GM21576 (cell line): Measurements from ENCODE around the gene ARID4A.
"Not testable (repeated sequence)": the region's sequence is repeated elsewhere in the genome, so short reads cannot be mapped to it uniquely, and the experiment has no call there.

Source experiments
- ATAC-seq: cut with Tn5 transposase; IDR thresholded peaks from one replicate; pipeline ENCODE4 v1.9.1; 2021; ENCODE audit warnings: mild to moderate bottlenecking, moderate library complexity; ENCODE audit not compliant: unreplicated experiment

ARID4A gene

GRCh38 chr14:58298477-58299400 is at the start of gene ARID4A:
Gene ARID4A (plus strand): TSS chr14:58298555. CDS start chr14:58299855, 1,300 bp downstream.
- ATAC-seq, result peak; percentile 3

GRCh38 chr14:58249611-58250010 is 48.7 kb upstream of the ARID4A start:
- ATAC-seq, result no peak

- no peak for ATAC-seq
These were observed 40.2 kb upstream of the ARID4A start for GRCh38 chr14:58258156-58258555.

GRCh38 chr14:58262005-58262404 is 36.4 kb upstream of the ARID4A start:
- not testable (repeated sequence) for ATAC-seq

GRCh38 chr14:58265401-58265800 is 33.0 kb upstream of the ARID4A start:
- ATAC-seq, result no peak

- ATAC-seq, result no peak
These were observed 27.7 kb upstream of the ARID4A start for GRCh38 chr14:58270628-58271027.

GRCh38 chr14:58272588-58273372 is 25.6 kb upstream of the ARID4A start:
- ATAC-seq, result no peak

GRCh38 chr14:58274881-58275280 is 23.5 kb upstream of the ARID4A start:
- no peak for ATAC-seq

- ATAC-seq, result no peak
These were observed 22.7 kb upstream of the ARID4A start for GRCh38 chr14:58275527-58276190.

- no peak for ATAC-seq
These were observed 22.1 kb upstream of the ARID4A start for GRCh38 chr14:58276208-58276607.

- no peak for ATAC-seq
These were observed 20.2 kb upstream of the ARID4A start for GRCh38 chr14:58278177-58278576.

- peak; percentile 71 for ATAC-seq
These were observed 17.2 kb upstream of the ARID4A start for GRCh38 chr14:58280954-58281787.

GRCh38 chr14:58281969-58282368 is 16.4 kb upstream of the ARID4A start:
- no peak for ATAC-seq

GRCh38 chr14:58282925-58283593 is 15.3 kb upstream of the ARID4A start:
- no peak for ATAC-seq

- no peak for ATAC-seq
These were observed 14.6 kb upstream of the ARID4A start for GRCh38 chr14:58283730-58284129.

GRCh38 chr14:58285132-58285531 is 13.2 kb upstream of the ARID4A start:
- ATAC-seq, result no peak

GRCh38 chr14:58287607-58288042 is 10.7 kb upstream of the ARID4A start:
- no peak for ATAC-seq

GRCh38 chr14:58288106-58288792 is 10.1 kb upstream of the ARID4A start:
- no peak for ATAC-seq

- ATAC-seq, result no peak
These were observed 6.7 kb upstream of the ARID4A start for GRCh38 chr14:58291646-58292045.
